ENCODE results near the gene ENO1. TPM values are rescaled to one million over a fixed set of nuclear protein-coding genes. Genes with fewer than 3 reads are reported as not detected.
A peak's percentile ranks its signal among the peaks of the same experiment; 100 is the strongest.

ENO1 gene
- total RNA-seq, 3 donors from 2014 or later, result 383 to 734 (median 494) TPM

DNA sequence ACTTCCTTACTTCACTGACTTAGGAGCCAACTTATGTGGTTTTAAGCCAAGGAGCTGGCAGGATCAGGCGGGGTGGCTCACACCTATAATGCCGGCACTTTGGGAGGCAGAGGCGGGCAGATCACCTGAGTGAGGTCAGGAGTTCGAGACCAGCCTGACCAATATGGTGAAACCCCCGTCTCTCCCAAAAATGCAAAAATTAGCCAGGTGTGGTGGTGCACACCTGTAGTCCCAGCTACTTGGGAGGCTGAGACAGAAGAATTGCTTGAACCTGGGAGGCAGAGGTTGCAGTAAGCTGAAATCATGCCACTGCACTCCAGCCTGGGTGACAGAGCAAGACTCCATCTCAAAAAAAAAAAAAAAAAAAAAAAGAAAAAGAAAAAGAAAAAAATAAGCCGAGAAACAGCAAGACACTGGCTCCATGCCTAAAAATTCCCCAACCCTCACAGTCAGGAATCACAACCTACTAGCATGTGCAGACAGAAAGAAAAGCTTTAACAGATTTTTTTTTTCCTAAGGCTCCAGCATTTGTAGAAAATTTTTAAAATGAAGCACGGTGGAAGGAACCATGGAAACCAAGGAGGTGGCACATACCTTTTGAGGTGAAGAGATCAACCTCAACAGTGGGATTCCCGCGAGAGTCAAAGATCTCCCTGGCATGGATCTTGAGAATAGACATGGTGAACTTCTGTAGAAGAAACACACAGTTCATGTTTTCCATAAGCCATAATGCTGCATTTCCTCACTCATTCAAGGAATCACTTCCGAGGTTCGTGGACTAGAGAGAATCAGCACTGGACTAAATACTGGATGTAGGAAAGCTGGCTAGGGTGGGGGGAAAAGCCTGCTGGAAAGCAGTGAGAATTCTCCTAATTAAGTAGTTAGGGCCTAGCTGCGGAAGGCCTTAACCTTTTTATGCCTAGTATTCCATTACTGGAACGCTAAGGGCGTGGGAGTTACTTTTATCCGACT is 4.0 kb downstream of the ENO1 start:
- TF ChIP-seq, protein P1, sequence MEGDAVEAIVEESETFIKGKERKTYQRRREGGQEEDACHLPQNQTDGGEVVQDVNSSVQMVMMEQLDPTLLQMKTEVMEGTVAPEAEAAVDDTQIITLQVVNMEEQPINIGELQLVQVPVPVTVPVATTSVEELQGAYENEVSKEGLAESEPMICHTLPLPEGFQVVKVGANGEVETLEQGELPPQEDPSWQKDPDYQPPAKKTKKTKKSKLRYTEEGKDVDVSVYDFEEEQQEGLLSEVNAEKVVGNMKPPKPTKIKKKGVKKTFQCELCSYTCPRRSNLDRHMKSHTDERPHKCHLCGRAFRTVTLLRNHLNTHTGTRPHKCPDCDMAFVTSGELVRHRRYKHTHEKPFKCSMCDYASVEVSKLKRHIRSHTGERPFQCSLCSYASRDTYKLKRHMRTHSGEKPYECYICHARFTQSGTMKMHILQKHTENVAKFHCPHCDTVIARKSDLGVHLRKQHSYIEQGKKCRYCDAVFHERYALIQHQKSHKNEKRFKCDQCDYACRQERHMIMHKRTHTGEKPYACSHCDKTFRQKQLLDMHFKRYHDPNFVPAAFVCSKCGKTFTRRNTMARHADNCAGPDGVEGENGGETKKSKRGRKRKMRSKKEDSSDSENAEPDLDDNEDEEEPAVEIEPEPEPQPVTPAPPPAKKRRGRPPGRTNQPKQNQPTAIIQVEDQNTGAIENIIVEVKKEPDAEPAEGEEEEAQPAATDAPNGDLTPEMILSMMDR (IDR thresholded peaks at IDR 0.05), result no peak
- DNase-seq, result no peak
- intact Hi-C loops (cut with DNase I, micrococcal nuclease), result no loop called here
- H3K9me3 ChIP-seq, result no peaks in the 10 kb centered on the region
- no peak overlapping the region for H3K4me3 ChIP-seq
- no peak for ATAC-seq
- H3K36me3 ChIP-seq (ENCODE audit: low read depth), result no peaks in the 10 kb centered on the region
- H3K4me1 ChIP-seq (ENCODE audit: low read depth), result peaks cover 78% of the 10 kb centered on the region

DNA sequence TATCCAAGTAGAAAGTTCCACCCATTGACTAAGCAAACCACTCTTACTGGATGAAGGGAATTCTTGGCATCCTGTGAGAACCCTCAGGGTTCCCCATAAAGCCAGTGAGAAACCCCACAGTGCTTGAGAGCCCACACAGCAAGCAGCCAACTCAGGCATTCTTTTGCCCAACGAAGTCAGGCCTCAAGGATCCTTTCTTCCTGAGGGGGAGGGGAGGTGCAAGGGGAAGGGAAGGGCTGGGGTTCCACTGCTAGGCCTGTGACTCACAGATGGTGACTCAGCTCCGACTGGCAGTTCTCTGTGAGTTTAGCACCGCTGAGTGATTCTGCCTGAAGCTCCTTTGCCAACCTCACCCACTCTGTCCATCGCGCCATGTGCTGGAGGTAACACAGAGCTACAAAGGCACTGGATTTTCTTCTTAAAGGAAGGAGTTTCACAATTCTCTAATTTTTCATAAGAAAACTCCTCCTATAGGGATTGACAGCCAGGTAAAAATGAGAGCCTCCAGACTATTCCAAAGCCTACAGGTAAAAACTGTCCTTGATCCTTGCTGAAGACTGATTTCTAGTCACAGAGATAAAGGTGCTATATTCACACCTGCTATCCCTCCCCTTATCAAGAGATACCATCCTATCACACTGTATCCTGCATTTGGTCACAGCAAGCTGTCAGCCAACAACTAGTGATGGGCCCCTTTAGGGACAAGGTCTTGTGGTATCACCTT is 4.8 kb downstream of the ENO1 start:
- intact Hi-C loops (cut with DNase I, micrococcal nuclease), result no loop called here
- H3K4me1 ChIP-seq (ENCODE audit: low read depth), result peaks cover 76% of the 10 kb centered on the region
- DNase-seq, result peak; percentile 68 to 85 (median 80)
- ATAC-seq, result peak; percentile 77
- no peaks in the 10 kb centered on the region for H3K9me3 ChIP-seq
- H3K4me3 ChIP-seq, result no peak overlapping the region
- H3K36me3 ChIP-seq (ENCODE audit: low read depth), result no peaks in the 10 kb centered on the region
- TF ChIP-seq, protein P1 (IDR thresholded peaks at IDR 0.05), result no peak

DNA sequence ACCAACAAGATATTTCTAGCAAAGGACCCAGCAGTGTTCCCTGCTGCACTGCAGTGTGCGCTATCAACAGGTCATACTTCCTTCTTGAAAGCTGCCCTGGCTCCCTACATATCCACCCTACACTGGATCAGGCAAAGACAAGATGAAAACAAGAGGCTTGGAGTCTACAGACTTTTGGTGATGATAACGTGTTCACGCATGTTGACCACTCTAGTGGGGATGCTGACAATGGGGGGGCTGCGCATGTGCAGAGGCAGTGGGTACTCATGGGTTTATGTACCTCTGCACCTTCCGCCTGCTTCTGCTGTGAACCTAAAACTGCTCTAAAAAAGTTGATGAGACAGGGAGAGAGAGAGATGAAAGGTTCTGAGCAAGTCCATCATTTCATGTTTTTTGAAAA is 5.5 kb downstream of the ENO1 start:
- ATAC-seq, result no peak
- no peaks in the 10 kb centered on the region for H3K9me3 ChIP-seq
- no peak for DNase-seq
- H3K36me3 ChIP-seq (ENCODE audit: low read depth), result no peaks in the 10 kb centered on the region
- H3K4me1 ChIP-seq (ENCODE audit: low read depth), result peaks cover 76% of the 10 kb centered on the region
- no peak overlapping the region for H3K4me3 ChIP-seq
- TF ChIP-seq, protein P1 (IDR thresholded peaks at IDR 0.05), result no peak
- intact Hi-C loops (cut with DNase I, micrococcal nuclease), result no loop called here

DNA sequence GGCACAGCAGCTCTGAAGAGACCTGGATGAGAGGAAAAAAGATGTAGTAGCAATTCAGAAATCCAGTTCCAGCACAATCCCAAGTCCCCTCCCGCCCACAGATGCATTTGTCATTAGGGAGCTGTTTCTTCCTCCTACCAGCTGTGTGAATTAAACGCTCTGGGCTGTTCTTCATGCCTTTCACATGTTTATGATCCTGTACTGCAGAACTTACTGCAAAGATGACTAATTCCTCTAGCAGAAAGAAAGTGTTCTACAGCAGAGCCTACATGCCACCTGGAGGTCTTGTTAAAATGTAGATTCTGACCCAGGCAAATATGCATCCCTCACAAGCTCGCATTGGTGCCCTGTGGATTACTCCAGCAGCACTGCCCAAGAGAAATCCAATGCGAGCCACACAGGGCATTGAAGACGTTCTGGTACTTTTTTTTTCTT is 6.5 kb downstream of the ENO1 start:
- no peaks in the 10 kb centered on the region for H3K9me3 ChIP-seq
- TF ChIP-seq, protein P1 (IDR thresholded peaks at IDR 0.05), result no peak
- ATAC-seq, result peak; percentile 6
- intact Hi-C loops (cut with DNase I, micrococcal nuclease), result no loop called here
- no peak overlapping the region for H3K4me3 ChIP-seq
- no peaks in the 10 kb centered on the region for H3K36me3 ChIP-seq (ENCODE audit: low read depth)
- no peak for DNase-seq
- H3K4me1 ChIP-seq (ENCODE audit: low read depth), result peaks cover 72% of the 10 kb centered on the region

DNA sequence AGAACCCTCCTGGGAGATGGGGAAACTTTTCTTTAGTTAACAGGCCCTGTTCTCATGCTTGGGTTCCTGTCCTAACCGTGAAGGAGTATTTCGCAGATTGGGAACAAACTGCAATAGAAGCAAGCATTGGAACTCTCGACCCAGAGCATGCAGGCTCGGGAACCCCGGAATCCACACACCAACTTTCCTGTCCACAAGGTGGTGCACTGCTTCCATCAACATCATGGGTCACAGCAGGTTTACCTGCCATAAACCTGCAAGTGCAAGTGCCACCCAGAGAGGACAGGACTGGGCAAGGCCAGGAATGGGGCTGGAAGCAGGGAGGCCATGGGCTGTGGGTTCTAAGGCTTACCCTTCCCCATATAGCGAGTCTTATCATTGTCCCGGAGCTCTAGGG is 6.9 kb downstream of the ENO1 start:
- DNase-seq (peak in 2 of 3 donors; percentile 66 to 83), ATAC-seq (peak; percentile 71)
- TF ChIP-seq, protein P1 (IDR thresholded peaks at IDR 0.05), result peak; percentile 29
- intact Hi-C loops (cut with DNase I, micrococcal nuclease), result no loop called here
- H3K4me3 ChIP-seq, result no peak overlapping the region
- peaks cover 1% of the 10 kb centered on the region for H3K36me3 ChIP-seq (ENCODE audit: low read depth)
- peaks cover 67% of the 10 kb centered on the region for H3K4me1 ChIP-seq (ENCODE audit: low read depth)
- no peaks in the 10 kb centered on the region for H3K9me3 ChIP-seq
